Mammary epithelial cell (primary cell): ENCODE data around the gene SHCBP1L.

ENCODE experiments used
- EZH2 ChIP-seq: IDR thresholded peaks from 2 replicates; pipeline ENCODE4 v1.6.1; 2012; ENCODE audit warnings: low read length, inconsistent platforms, borderline replicate concordance
- TF ChIP-seq, protein P1 (sequence below), 2 donors: IDR thresholded peaks in 1 of 2; conservative IDR thresholded peaks in 1 of 2; 2 replicates each; pipeline ENCODE4 v1.5.1; 2011 to 2012; ENCODE audit warnings: inconsistent platforms in 2 of 2, low read length in 2 of 2, mild to moderate bottlenecking in 2 of 2, control low read depth in 1 of 2, low read depth in 1 of 2; ENCODE audit not compliant: insufficient read depth in 1 of 2; ENCODE audit errors: extremely low read depth in 1 of 2

- TF ChIP-seq EZH2 = no peak
- TF ChIP-seq, protein P1, sequence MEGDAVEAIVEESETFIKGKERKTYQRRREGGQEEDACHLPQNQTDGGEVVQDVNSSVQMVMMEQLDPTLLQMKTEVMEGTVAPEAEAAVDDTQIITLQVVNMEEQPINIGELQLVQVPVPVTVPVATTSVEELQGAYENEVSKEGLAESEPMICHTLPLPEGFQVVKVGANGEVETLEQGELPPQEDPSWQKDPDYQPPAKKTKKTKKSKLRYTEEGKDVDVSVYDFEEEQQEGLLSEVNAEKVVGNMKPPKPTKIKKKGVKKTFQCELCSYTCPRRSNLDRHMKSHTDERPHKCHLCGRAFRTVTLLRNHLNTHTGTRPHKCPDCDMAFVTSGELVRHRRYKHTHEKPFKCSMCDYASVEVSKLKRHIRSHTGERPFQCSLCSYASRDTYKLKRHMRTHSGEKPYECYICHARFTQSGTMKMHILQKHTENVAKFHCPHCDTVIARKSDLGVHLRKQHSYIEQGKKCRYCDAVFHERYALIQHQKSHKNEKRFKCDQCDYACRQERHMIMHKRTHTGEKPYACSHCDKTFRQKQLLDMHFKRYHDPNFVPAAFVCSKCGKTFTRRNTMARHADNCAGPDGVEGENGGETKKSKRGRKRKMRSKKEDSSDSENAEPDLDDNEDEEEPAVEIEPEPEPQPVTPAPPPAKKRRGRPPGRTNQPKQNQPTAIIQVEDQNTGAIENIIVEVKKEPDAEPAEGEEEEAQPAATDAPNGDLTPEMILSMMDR (conservative IDR thresholded peaks at IDR 0.05 in 1 of 2, IDR thresholded peaks at IDR 0.05 in 1 of 2; ENCODE audit: extremely low read depth in 1 of 2, insufficient read depth in 1 of 2, low read depth in 1 of 2, low read length in 2 of 2) = no peak
Observed at GRCh38 chr1:182890927-182891610, 61.9 kb downstream of the SHCBP1L start.
